HG02973 (cell line): ENCODE measurements around the gene TBCK.
"Not testable (repeated sequence)": the region's sequence is repeated elsewhere in the genome, so short reads cannot be mapped to it uniquely, and the experiment has no call there.

Experiments used
- ATAC-seq: cut with Tn5 transposase; IDR thresholded peaks from one replicate; pipeline ENCODE4 v1.9.1; 2021; ENCODE audit warnings: moderate library complexity; ENCODE audit not compliant: unreplicated experiment

The TBCK gene

GRCh38 chr4:106238820-106239420, 77.1 kb downstream of the TBCK start:
- ATAC-seq, result peak; percentile 94

GRCh38 chr4:106231931-106232330, 84.1 kb downstream of the TBCK start:
- no peak for ATAC-seq

GRCh38 chr4:106222548-106222947, 93.5 kb downstream of the TBCK start:
- ATAC-seq, result no peak

GRCh38 chr4:106213291-106213690, 102.7 kb downstream of the TBCK start:
- ATAC-seq, result not testable (repeated sequence)

GRCh38 chr4:106210021-106210420, 106.0 kb downstream of the TBCK start:
- ATAC-seq, result no peak

GRCh38 chr4:106208481-106209460, 107.2 kb downstream of the TBCK start:
- ATAC-seq, result no peak

DNA sequence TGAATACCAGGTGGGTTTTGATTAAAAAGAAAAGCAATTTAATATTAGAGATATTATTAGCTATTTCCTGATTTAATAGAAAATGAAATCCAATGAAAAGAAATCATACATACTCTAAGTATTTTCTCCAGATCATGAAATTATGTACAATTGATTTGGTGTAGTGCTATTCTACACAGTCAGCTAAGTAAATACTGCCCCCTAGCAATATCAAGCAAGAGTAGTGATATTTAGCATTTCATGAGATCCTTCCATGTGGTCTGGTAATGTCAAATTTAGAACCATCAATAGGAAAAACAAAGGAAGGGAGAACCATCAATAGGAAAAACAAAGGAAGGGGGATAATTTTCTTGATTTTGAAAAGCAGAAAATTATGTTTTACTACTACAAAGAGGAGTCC, 114.6 kb downstream of the TBCK start:
- no peak for ATAC-seq

- ATAC-seq, result no peak
Observed at GRCh38 chr4:106195435-106195950, 120.5 kb downstream of the TBCK start.

- ATAC-seq, result no peak
Observed at GRCh38 chr4:106194801-106195200, 121.2 kb downstream of the TBCK start.

- ATAC-seq, result no peak
Observed at GRCh38 chr4:106192131-106192530, 123.9 kb downstream of the TBCK start.

- ATAC-seq, result no peak
Observed at GRCh38 chr4:106186201-106186600, 129.8 kb downstream of the TBCK start.

DNA sequence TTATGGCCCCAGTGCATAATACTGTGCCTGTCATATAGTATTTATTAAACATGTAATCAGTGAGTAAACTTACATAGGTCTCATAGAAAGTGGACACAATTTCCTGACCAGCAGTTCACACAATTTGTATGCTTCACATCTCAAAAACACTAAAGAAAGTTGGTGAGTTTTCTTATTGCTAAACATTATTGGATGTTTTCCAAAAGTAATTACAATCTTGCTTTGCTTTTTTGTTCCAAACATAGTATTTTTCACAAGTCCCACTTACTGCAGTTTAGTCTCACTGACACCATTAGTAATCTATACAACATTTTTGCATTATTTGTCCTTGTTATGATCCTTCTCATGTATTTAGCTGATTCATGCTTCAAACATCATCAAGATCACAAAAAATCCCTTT, 132.5 kb downstream of the TBCK start:
- no peak for ATAC-seq

GRCh38 chr4:106172861-106173260, 143.1 kb downstream of the TBCK start:
- ATAC-seq, result no peak

- no peak for ATAC-seq
Observed at GRCh38 chr4:106165351-106166010, 150.5 kb downstream of the TBCK start.

- ATAC-seq, result no peak
Observed at GRCh38 chr4:106162278-106162677, 153.7 kb downstream of the TBCK start.

GRCh38 chr4:106160560-106160959, 155.4 kb downstream of the TBCK start:
- no peak for ATAC-seq

DNA sequence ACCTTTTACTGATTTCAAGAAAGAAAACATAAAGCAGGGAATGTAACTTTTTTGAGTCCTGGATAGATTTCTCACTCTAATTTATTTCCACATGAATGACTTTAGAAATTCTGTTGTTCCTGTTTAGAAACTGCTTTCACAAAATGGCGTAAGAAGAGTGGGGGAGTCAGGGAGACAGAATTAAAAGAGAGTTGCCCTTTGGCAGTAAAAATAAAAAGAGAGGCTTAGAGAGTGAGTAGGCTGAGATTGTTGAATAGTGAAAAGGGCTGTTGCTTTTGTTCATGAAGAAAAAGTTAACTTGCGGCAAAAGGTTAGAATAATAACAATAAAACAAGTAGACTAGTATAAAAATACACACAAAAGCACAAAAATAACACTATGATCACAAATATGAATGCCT, 166.1 kb downstream of the TBCK start:
- no peak for ATAC-seq

GRCh38 chr4:106149026-106149425, 167.0 kb downstream of the TBCK start:
- ATAC-seq, result no peak

- ATAC-seq, result no peak
Observed at GRCh38 chr4:106142616-106143127, 173.3 kb downstream of the TBCK start.

DNA sequence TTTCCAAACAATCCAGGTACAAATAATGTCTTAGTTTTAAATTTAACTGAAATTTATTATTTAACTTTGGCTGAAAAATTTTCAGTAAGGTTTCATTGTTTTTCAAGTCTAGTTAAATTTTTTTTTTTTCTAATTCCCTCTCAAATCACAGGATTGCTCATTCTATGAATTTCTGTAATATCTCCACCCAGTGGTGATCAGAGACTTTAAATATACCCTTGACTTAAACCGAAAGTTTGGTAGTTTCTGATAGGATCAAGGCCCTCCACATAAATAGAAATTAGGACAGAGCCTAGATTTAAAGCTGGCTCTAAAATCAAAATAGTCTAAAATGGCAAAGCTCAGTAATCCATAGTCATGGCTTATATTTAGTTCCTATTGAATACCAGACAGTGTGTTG, 175.4 kb downstream of the TBCK start:
- ATAC-seq, result no peak

- ATAC-seq, result no peak
Observed at GRCh38 chr4:106136777-106137331, 179.2 kb downstream of the TBCK start.
